WTC11 (cell line): ENCODE results near the gene PPP1CB. TPM values are rescaled to one million over a fixed set of nuclear protein-coding genes. Genes with fewer than 3 reads are reported as not detected.

Source experiments
- CREB1 ChIP-seq: sonication (generic); formaldehyde crosslinking; IDR thresholded peaks from 2 replicates; pipeline ENCODE4 v1.8.0; 2023; ENCODE audit warnings: mild to moderate bottlenecking, missing genetic modification reagents
- ETV6 ChIP-seq: sonication (generic); formaldehyde crosslinking; IDR thresholded peaks from 2 replicates; pipeline ENCODE4 v1.8.1; 2022; ENCODE audit warnings: mild to moderate bottlenecking, missing genetic modification reagents
- FOXK1 ChIP-seq: sonication (generic); formaldehyde crosslinking; IDR thresholded peaks from 2 replicates; pipeline ENCODE4 v1.8.0; 2022; ENCODE audit warnings: mild to moderate bottlenecking, moderate library complexity, missing genetic modification reagents
- FOXP1 ChIP-seq: sonication (generic); formaldehyde crosslinking; IDR thresholded peaks from 2 replicates; pipeline ENCODE4 v1.8.0; 2022; ENCODE audit warnings: missing genetic modification reagents, mild to moderate bottlenecking, moderate library complexity, borderline replicate concordance
- NR1H2 ChIP-seq: sonication (generic); formaldehyde crosslinking; IDR thresholded peaks from 2 replicates; pipeline ENCODE4 v1.9.0; 2021; ENCODE audit warnings: mild to moderate bottlenecking, moderate library complexity, missing genetic modification reagents
- NR2C2 ChIP-seq: sonication (generic); formaldehyde crosslinking; IDR thresholded peaks from 2 replicates; pipeline ENCODE4 v1.8.0; 2022; ENCODE audit warnings: mild to moderate bottlenecking, missing genetic modification reagents
- total RNA-seq: library from RNA; stranded (reverse); gene quantifications from 3 replicates; pipeline ENCODE4 v1.2.3, GENCODE V29; 2021
- TF ChIP-seq, protein P1 (sequence below): sonication (generic); formaldehyde crosslinking; IDR thresholded peaks from 2 replicates; pipeline ENCODE4 v1.8.1; 2023; ENCODE audit warnings: mild to moderate bottlenecking, missing genetic modification reagents
- TF ChIP-seq, protein P2 (sequence below): sonication (generic); formaldehyde crosslinking; IDR thresholded peaks from 2 replicates; pipeline ENCODE4 v1.8.1; 2022; ENCODE audit warnings: mild to moderate bottlenecking, missing genetic modification reagents, moderate library complexity, borderline replicate concordance
- TF ChIP-seq, protein P3 (sequence below): sonication (generic); formaldehyde crosslinking; IDR thresholded peaks from 2 replicates; pipeline ENCODE4 v1.8.1; 2023; ENCODE audit warnings: mild to moderate bottlenecking, missing genetic modification reagents, moderate library complexity
- TF ChIP-seq, protein P4 (sequence below): sonication (generic); formaldehyde crosslinking; IDR thresholded peaks from 2 replicates; pipeline ENCODE4 v1.8.0; 2022; ENCODE audit warnings: missing genetic modification reagents
- TF ChIP-seq, protein P5 (sequence below): fragments of 250-450 bp; sonication (Bioruptor Pico); IDR thresholded peaks from 2 replicates; pipeline ENCODE4 v1.9.0; 2021; ENCODE audit warnings: mild to moderate bottlenecking, borderline replicate concordance
- TF ChIP-seq, protein P6 (sequence below): sonication (generic); formaldehyde crosslinking; IDR thresholded peaks from 2 replicates; pipeline ENCODE4 v1.8.0; 2022; ENCODE audit warnings: mild to moderate bottlenecking, missing genetic modification reagents

Gene PPP1CB
- total RNA-seq, 1 experiment from 2014 or later, result 133 TPM

DNA sequence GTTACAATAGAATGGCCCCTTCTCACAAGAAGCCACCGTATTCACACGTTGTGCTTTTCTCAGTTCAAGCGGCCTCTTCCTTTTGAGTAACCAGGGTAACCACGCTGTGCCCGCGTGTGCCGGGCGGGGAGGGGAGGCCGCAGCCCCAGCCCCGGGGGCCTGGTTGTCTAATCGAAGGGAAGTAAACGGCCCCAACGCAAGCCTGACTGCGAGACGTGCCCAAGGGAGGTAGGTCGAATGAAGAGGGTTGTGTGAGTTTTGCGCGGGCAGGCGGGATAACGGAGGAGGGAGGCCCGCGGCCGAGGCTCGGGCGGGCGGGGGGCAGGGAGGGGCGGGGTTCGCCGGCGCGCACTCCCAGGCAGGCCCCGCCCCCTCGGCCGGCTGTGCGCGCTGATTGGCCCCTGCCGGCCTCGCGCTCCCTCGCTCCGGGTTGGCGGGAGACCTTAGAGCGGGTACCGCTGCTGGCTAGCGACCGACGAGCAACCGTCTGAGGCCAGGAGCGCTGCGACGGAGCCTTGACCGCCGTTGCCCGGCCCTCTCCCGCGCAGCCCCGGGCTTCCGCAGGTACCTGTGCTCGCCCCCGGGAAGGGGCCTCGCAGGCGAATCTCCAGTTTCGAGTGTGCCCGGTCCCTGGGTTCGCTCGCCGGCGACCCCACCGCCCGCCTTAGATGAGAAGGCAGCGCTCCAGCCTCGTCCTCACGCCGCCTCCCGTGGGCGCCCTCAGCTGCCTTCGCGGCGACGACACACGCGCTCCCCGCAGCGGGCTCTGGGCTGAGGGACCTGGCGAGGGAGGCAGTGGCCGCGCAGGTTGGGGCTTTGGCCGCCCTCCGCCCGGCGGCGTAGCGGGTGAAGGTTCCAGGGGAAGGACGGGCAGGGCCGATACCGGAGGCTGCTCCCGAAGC lies 59.0 kb downstream of the PPP1CB start, which contains the start of gene SPDYA (continued):
- TF ChIP-seq, protein P1, sequence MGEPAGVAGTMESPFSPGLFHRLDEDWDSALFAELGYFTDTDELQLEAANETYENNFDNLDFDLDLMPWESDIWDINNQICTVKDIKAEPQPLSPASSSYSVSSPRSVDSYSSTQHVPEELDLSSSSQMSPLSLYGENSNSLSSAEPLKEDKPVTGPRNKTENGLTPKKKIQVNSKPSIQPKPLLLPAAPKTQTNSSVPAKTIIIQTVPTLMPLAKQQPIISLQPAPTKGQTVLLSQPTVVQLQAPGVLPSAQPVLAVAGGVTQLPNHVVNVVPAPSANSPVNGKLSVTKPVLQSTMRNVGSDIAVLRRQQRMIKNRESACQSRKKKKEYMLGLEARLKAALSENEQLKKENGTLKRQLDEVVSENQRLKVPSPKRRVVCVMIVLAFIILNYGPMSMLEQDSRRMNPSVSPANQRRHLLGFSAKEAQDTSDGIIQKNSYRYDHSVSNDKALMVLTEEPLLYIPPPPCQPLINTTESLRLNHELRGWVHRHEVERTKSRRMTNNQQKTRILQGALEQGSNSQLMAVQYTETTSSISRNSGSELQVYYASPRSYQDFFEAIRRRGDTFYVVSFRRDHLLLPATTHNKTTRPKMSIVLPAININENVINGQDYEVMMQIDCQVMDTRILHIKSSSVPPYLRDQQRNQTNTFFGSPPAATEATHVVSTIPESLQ, result peak; percentile 65
- TF ChIP-seq, protein P2, sequence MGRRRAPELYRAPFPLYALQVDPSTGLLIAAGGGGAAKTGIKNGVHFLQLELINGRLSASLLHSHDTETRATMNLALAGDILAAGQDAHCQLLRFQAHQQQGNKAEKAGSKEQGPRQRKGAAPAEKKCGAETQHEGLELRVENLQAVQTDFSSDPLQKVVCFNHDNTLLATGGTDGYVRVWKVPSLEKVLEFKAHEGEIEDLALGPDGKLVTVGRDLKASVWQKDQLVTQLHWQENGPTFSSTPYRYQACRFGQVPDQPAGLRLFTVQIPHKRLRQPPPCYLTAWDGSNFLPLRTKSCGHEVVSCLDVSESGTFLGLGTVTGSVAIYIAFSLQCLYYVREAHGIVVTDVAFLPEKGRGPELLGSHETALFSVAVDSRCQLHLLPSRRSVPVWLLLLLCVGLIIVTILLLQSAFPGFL (CRISPR knock-in tag), result peak; percentile 93; the same call in 1 of the 2 replicates
- TF ChIP-seq, protein P3, sequence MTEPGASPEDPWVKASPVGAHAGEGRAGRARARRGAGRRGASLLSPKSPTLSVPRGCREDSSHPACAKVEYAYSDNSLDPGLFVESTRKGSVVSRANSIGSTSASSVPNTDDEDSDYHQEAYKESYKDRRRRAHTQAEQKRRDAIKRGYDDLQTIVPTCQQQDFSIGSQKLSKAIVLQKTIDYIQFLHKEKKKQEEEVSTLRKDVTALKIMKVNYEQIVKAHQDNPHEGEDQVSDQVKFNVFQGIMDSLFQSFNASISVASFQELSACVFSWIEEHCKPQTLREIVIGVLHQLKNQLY (CRISPR knock-in tag), result no peak
- TF ChIP-seq, protein P4, sequence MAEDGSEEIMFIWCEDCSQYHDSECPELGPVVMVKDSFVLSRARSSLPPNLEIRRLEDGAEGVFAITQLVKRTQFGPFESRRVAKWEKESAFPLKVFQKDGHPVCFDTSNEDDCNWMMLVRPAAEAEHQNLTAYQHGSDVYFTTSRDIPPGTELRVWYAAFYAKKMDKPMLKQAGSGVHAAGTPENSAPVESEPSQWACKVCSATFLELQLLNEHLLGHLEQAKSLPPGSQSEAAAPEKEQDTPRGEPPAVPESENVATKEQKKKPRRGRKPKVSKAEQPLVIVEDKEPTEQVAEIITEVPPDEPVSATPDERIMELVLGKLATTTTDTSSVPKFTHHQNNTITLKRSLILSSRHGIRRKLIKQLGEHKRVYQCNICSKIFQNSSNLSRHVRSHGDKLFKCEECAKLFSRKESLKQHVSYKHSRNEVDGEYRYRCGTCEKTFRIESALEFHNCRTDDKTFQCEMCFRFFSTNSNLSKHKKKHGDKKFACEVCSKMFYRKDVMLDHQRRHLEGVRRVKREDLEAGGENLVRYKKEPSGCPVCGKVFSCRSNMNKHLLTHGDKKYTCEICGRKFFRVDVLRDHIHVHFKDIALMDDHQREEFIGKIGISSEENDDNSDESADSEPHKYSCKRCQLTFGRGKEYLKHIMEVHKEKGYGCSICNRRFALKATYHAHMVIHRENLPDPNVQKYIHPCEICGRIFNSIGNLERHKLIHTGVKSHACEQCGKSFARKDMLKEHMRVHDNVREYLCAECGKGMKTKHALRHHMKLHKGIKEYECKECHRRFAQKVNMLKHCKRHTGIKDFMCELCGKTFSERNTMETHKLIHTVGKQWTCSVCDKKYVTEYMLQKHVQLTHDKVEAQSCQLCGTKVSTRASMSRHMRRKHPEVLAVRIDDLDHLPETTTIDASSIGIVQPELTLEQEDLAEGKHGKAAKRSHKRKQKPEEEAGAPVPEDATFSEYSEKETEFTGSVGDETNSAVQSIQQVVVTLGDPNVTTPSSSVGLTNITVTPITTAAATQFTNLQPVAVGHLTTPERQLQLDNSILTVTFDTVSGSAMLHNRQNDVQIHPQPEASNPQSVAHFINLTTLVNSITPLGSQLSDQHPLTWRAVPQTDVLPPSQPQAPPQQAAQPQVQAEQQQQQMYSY (CRISPR knock-in tag), result peak; percentile 68; the same call in 1 of the 2 replicates
- TF ChIP-seq, protein P5, sequence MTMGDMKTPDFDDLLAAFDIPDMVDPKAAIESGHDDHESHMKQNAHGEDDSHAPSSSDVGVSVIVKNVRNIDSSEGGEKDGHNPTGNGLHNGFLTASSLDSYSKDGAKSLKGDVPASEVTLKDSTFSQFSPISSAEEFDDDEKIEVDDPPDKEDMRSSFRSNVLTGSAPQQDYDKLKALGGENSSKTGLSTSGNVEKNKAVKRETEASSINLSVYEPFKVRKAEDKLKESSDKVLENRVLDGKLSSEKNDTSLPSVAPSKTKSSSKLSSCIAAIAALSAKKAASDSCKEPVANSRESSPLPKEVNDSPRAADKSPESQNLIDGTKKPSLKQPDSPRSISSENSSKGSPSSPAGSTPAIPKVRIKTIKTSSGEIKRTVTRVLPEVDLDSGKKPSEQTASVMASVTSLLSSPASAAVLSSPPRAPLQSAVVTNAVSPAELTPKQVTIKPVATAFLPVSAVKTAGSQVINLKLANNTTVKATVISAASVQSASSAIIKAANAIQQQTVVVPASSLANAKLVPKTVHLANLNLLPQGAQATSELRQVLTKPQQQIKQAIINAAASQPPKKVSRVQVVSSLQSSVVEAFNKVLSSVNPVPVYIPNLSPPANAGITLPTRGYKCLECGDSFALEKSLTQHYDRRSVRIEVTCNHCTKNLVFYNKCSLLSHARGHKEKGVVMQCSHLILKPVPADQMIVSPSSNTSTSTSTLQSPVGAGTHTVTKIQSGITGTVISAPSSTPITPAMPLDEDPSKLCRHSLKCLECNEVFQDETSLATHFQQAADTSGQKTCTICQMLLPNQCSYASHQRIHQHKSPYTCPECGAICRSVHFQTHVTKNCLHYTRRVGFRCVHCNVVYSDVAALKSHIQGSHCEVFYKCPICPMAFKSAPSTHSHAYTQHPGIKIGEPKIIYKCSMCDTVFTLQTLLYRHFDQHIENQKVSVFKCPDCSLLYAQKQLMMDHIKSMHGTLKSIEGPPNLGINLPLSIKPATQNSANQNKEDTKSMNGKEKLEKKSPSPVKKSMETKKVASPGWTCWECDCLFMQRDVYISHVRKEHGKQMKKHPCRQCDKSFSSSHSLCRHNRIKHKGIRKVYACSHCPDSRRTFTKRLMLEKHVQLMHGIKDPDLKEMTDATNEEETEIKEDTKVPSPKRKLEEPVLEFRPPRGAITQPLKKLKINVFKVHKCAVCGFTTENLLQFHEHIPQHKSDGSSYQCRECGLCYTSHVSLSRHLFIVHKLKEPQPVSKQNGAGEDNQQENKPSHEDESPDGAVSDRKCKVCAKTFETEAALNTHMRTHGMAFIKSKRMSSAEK, result no peak
- TF ChIP-seq ETV6 (peak; percentile 85), FOXK1 (peak; percentile 82), CREB1 (CRISPR knock-in tag) (peak; percentile 91), NR1H2 (peak; percentile 70; the same call in 1 of the 2 replicates), NR2C2 (CRISPR knock-in tag) (peak; percentile 78), FOXP1 (CRISPR knock-in tag) (peak; percentile 98)
- TF ChIP-seq, protein P6, sequence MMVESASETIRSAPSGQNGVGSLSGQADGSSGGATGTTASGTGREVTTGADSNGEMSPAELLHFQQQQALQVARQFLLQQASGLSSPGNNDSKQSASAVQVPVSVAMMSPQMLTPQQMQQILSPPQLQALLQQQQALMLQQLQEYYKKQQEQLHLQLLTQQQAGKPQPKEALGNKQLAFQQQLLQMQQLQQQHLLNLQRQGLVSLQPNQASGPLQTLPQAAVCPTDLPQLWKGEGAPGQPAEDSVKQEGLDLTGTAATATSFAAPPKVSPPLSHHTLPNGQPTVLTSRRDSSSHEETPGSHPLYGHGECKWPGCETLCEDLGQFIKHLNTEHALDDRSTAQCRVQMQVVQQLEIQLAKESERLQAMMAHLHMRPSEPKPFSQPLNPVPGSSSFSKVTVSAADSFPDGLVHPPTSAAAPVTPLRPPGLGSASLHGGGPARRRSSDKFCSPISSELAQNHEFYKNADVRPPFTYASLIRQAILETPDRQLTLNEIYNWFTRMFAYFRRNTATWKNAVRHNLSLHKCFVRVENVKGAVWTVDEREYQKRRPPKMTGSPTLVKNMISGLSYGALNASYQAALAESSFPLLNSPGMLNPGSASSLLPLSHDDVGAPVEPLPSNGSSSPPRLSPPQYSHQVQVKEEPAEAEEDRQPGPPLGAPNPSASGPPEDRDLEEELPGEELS (CRISPR knock-in tag), result peak; percentile 97
